GM10847 (cell line): ENCODE measurements around the gene CLIP2.

Experiments used
- POLR2A ChIP-seq: IDR thresholded peaks from 2 replicates; pipeline ENCODE4 v1.6.1; 2011; ENCODE audit not compliant: insufficient read length; ENCODE audit errors: extremely low read depth

Gene CLIP2

GRCh38 chr7:74365322-74366022 is 76.3 kb downstream of the CLIP2 start:
- no peak for TF ChIP-seq POLR2A

- TF ChIP-seq POLR2A = no peak
Measured at GRCh38 chr7:74371381-74372341, 82.5 kb downstream of the CLIP2 start.

- TF ChIP-seq POLR2A = no peak
Measured at GRCh38 chr7:74372511-74373111, 83.4 kb downstream of the CLIP2 start.

GRCh38 chr7:74373536-74373935 is 84.3 kb downstream of the CLIP2 start:
- no peak for TF ChIP-seq POLR2A

- no peak for TF ChIP-seq POLR2A
Measured at GRCh38 chr7:74375726-74376220, 86.6 kb downstream of the CLIP2 start.

GRCh38 chr7:74376256-74377036 is 87.2 kb downstream of the CLIP2 start:
- TF ChIP-seq POLR2A = no peak

- TF ChIP-seq POLR2A = no peak
Measured at GRCh38 chr7:74379938-74380337, 90.7 kb downstream of the CLIP2 start.

- TF ChIP-seq POLR2A = no peak
Measured at GRCh38 chr7:74380720-74381119, 91.5 kb downstream of the CLIP2 start.

GRCh38 chr7:74387606-74388005 is 98.4 kb downstream of the CLIP2 start:
- no peak for TF ChIP-seq POLR2A

GRCh38 chr7:74388880-74389415 is 99.7 kb downstream of the CLIP2 start:
- no peak for TF ChIP-seq POLR2A

- TF ChIP-seq POLR2A = no peak
Measured at GRCh38 chr7:74395745-74396311, 106.6 kb downstream of the CLIP2 start.

GRCh38 chr7:74396993-74397392 is 107.8 kb downstream of the CLIP2 start:
- TF ChIP-seq POLR2A = no peak

GRCh38 chr7:74398426-74398825 is 109.2 kb downstream of the CLIP2 start:
- no peak for TF ChIP-seq POLR2A

GRCh38 chr7:74399006-74399405 is 109.8 kb downstream of the CLIP2 start:
- no peak for TF ChIP-seq POLR2A
